H1 (cell line): ENCODE data around the gene CNOT1. TPM values are rescaled to one million over a fixed set of nuclear protein-coding genes. Genes with fewer than 3 reads are reported as not detected.
A peak's percentile ranks its signal among the peaks of the same experiment; 100 is the strongest.

Experiments
- CHD2 ChIP-seq: IDR thresholded peaks from 2 replicates; pipeline ENCODE4 v1.6.1; 2012; ENCODE audit warnings: low read length, improper control_type of control experiment
- CHD7 ChIP-seq: fragments of 300-600 bp; sonication (generic); IDR thresholded peaks from 2 replicates; pipeline ENCODE4 v1.7.1; 2012; ENCODE audit warnings: low read length, moderate library complexity, mild to moderate bottlenecking, inconsistent platforms; ENCODE audit not compliant: insufficient replicate concordance
- EZH2 ChIP-seq: fragments of 200-600 bp; sonication (generic); IDR thresholded peaks from 2 replicates; pipeline ENCODE4 v1.7.1; 2012; ENCODE audit warnings: low read depth, mild to moderate bottlenecking, moderate library complexity, low read length, inconsistent platforms; ENCODE audit not compliant: severe bottlenecking
- FOSL1 ChIP-seq: IDR thresholded peaks from 2 replicates; pipeline ENCODE4 v1.6.1; 2011; ENCODE audit warnings: mild to moderate bottlenecking, low read depth, low read length, moderate library complexity; ENCODE audit not compliant: insufficient read depth
- HDAC6 ChIP-seq: IDR thresholded peaks from one replicate; pipeline ENCODE4 v1.7.1; 2012; ENCODE audit warnings: low read depth, mild to moderate bottlenecking, inconsistent platforms, low read length, moderate library complexity
- KDM5A ChIP-seq: fragments of 200-600 bp; IDR thresholded peaks from 2 replicates; pipeline ENCODE4 v1.7.1; 2012; ENCODE audit warnings: mild to moderate bottlenecking, low read length, inconsistent platforms, mixed read lengths
- POLR2A ChIP-seq, 2 experiments: IDR thresholded peaks; 1 replicate in 1 of 2; 2 replicates in 1 of 2; pipeline ENCODE4 v1.6.1; 2011; ENCODE audit warnings: low read depth in 2 of 2, low read length in 2 of 2, mild to moderate bottlenecking in 2 of 2; ENCODE audit errors: control extremely low read depth in 1 of 2
- POLR2AphosphoS5 ChIP-seq: IDR thresholded peaks from 2 replicates; pipeline ENCODE4 v1.6.1; 2011; ENCODE audit warnings: low read depth, low read length
- RXRA ChIP-seq: IDR thresholded peaks from 2 replicates; pipeline ENCODE4 v1.6.1; 2011; ENCODE audit warnings: low read depth, mild to moderate bottlenecking, low read length, moderate library complexity; ENCODE audit not compliant: insufficient read depth
- SP1 ChIP-seq: IDR thresholded peaks from 2 replicates; pipeline ENCODE4 v1.6.1; 2011; ENCODE audit warnings: low read depth, low read length
- TCF12 ChIP-seq: IDR thresholded peaks from 2 replicates; pipeline ENCODE4 v1.6.1; 2011; ENCODE audit warnings: low read depth, mild to moderate bottlenecking, low read length
- YY1 ChIP-seq: IDR thresholded peaks from 2 replicates; pipeline ENCODE4 v1.6.1; 2011; ENCODE audit warnings: low read depth, mild to moderate bottlenecking, low read length
- polyA plus RNA-seq, 7 experiments: library from polyadenylated mRNA; depleted of rRNA in 3 of 7; stranded (reverse) in 5 of 7; unstranded in 2 of 7; fragments of >200 nt in 5 of 7; fragments of 200-250 nt in 2 of 7; gene quantifications; 1 replicate in 5 of 7; 2 replicates in 1 of 7; 4 replicates in 1 of 7; pipeline versions ENCODE4 v1.2.1 to v1.2.3, GENCODE V29; 2011 to 2013; ENCODE audit warnings: missing spikeins in 2 of 7, mixed read lengths in 2 of 7
- total RNA-seq: library from RNA; stranded (reverse); fragmentation: NEBNext Ultra II Directional; extraction: Animal tissue kit (Norgen Biotek cat#: 25700); gene quantifications from 2 replicates; pipeline ENCODE4 v1.2.1, GENCODE V29; 2021

Gene CNOT1
- total and polyA plus RNA-seq, 2 of the 8 experiments (the other 6 are each of a cell fraction or from before 2014, with no cell fraction given), result 306 to 319 TPM

- TF ChIP-seq CHD7 (no peak), KDM5A (0 out of 2 replicates have a peak, but pooled peaks have one; percentile 32), SP1 (no peak), HDAC6 (no peak), POLR2AphosphoS5 (peak; percentile 93), FOSL1 (no peak), RXRA (no peak), YY1 (peak; percentile 16; the same call in 1 of the 2 replicates), TCF12 (no peak), CHD2 (no peak), POLR2A (IDR thresholded peaks at IDR 0.05; ENCODE audit: control extremely low read depth in 1 of 2, low read depth in 2 of 2, low read length in 2 of 2) (peak; percentile 80 to 85), EZH2 (no peak)
Measured at GRCh38 chr16:58515125-58515870, 114.3 kb downstream of the CNOT1 start, which contains the start of gene SETD6 (continued).
